NCI-H510A treated with DMSO at 0.1 percent for 48 hours (cell line): ENCODE measurements around the gene CTAGE9.
"Not testable (repeated sequence)": the region's sequence is repeated elsewhere in the genome, so short reads cannot be mapped to it uniquely, and the experiment has no call there.

Source experiments
- DNase-seq: peaks from one replicate; lab custom pipeline; 2025; lab: John Stamatoyannopoulos, UW

CTAGE9 gene

DNA sequence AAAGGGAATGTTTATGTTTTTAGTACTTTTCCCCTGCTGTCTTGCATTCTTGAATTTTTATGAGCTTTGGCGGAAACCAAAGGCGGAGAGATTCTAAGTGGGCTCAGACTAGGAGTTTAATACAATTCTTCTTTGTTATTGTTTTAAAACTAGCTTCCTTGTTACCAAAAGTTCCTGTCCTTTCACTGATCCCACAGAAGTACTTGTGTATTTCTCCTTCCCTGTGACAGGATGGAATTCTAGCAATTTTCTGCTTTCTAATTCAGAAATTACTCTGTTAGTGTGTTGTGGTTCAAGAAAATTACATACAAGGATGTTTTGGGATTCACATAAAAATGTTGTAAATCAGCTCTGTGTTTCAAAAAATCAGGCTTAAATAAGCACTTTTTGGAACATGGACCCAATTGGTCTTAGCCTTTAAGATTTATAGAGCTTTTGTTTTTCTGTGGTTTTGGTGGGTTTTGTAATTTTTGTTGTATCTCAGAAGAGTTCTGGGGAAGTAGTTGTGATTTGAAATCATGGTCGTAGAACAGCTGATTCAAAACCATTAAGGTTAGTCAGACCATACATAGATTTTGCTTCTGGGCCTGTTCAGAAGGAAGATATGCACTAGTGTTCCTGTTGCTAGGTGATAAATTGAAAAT lies 17.6 kb upstream of the CTAGE9 start:
- DNase-seq, result no peak

DNA sequence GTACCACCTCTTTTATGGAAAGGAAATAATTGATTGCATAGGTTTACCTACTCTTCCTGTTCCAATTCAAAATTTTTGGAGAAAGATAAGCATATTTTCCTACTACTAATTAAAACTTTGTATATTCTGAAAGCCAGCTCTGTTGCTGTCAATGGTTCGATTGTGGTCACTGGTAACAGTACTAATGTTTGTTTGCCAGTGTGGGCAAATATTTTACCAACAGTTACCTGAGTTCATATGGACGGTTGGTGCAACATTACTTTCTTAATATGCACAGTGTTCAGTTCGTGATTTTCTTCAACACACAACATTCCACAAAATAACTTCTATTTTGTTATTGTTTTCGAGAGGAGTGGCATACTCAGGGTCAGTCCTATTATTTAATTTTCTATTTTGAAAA lies 17.1 kb upstream of the CTAGE9 start:
- DNase-seq, result no peak

DNA sequence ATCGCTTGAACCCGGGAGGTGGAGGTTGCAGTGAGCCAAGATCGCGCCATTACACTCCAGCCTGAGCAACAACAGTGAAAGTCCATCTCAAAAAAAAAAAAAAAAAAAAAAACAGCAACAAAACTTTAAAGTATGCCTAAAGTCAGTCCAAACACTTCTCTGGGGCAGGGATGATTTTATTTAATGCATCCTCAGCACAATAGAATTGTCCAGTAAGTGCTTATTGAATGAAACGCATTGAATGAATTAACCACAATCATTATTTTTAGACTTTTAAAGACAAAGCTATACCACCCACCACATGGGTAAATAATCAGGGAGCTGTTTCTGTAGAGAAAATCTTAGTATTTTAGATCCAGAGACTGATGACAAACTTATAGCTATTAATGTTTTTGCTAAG lies 16.6 kb upstream of the CTAGE9 start:
- no peak for DNase-seq

DNA sequence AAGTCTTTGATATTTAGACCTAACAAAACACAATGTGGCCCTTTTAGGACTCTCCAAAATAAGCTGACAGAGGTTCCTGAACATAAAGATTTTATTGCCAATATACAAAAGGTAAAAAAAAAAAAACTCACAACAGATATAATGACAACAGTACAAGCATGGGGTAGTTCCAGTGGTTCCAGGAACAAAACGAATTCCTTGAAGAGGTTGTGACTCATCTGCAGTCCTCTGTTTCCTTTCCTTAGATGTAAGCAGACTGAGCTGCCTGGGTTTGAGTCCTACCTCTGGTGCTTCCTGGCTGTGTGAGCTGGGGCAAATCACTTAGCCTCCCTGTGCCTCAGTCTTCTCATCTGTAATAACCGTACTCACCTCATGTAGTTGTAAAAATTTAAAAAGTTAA lies 13.3 kb upstream of the CTAGE9 start:
- no peak for DNase-seq

DNA sequence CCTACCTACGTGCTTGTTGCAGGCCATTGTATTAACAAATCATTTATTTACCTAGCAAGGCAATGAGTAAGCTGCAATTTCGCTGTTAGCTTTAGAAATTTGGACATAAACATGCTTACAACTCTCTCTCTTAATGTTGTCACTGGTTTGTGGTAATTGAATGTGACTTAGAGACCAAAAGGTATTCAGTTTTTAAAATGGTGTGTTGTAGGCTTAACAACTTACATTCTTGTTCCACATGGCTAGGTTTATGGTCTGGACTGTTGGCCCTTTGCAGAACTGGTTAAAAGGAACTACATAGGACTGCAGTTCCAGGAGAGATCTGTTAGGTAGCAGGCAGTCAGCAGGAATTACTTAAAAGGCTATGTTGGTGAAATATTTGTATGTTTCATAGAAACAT lies 10.3 kb upstream of the CTAGE9 start:
- DNase-seq, result no peak

DNA sequence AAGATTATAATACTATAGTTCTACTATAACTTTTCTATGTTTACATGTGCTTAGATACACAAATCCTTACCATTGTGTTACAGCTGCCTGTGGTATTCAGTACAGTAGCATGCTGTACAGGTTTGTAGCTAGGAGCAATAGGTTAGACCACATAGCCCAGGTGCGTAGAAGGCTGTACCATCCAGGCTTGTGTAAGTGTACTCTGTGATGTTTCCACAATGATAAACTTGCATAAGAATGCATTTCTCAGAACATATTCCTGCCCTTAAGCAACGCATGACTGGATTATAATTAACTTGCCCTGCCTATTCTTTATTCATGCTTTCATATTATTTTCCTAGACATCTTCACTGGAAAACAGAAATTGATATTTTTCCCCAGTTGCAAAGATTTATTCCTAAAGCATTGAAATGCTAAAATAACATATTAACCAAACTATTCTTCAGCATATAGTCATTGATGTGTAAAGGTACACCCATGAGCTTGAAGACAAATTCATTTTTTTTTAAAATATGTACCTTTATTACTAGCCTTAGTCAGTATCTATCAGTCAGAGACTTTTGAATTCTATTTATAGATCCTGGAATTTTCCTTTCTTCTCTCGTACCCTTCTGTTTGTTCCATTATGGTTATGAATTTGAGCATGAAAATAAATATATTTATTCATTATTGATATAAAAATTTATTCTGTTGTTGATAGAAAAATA lies 7.2 kb upstream of the CTAGE9 start:
- no peak for DNase-seq

DNA sequence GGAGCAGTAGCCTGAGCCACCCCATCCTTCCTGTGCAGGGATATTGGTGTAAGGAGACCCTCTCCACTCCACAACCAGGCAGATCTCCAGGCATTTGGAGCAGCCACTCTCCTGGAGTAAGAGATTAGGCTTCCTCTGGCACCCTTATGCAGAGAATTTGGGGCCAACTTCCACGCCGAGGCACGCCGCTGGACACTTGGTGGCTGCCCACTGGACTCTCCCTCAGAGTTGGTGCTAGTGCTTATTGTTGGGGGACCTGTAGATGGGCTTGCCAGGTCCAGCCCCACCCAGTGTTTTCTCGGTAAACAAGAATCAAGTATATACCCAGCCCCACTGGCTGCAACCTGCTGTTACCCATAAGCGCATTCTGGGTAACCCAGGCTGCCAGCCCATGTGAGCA lies 4.8 kb upstream of the CTAGE9 start:
- DNase-seq, result not testable (repeated sequence)

DNA sequence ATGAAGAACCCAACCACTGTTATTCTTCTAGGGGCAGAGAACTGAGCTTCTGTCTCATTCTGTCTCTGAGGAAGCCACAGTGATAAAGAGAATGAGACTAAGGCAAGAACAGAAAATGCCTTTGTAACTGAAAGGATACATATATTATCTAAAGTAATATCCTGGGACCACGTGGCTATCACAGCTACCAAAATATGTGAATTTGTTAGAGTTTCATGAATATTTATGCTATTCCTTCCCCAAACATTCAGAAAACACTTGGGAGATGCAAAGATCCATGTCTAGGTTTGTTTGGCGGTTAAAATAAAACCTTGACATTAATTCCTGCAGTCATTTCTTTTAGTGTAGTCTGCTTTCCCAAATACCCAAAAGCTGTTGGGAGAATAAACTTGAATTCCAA lies 6.9 kb downstream of the CTAGE9 start:
- DNase-seq, result not testable (repeated sequence)

DNA sequence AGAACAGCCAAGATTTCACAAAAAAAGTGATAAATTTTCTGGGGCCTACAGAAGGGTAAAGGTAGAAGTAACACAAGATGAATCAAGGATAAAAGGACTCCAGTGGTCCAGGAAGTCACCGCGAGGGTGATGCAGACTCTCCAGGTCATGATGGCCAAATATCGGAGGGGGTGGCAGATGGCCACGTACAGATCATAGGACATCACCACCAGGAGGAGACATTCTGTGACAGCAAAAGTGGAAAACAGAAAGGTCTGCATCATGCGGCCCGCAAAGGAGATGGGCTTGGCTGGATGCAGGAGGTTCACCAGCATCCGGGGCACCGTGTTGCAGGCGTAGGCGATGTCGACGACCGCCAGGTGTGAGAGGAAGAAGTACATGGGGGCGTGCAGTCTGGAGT lies 10.0 kb downstream of the CTAGE9 start:
- DNase-seq, result not testable (repeated sequence)

DNA sequence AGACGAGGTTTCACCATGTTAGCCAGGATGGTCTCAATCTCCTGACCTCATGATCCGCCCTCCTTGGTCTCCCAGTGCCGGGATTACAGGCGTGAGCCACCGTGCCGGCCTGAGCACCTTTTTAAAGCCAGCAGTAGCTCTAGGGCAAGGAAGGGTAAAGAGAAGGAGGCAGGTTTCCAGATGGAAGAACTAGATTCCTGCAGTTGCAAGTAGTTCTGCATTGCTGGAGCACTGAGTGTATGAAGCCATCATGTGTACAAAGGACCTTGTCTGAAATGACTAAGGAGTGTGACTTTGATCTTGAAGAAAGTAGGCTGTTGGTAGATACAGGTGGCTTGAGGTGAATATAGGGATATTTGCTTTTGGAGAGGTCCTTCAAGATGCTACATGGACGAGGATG lies 13.9 kb downstream of the CTAGE9 start:
- no peak for DNase-seq

DNA sequence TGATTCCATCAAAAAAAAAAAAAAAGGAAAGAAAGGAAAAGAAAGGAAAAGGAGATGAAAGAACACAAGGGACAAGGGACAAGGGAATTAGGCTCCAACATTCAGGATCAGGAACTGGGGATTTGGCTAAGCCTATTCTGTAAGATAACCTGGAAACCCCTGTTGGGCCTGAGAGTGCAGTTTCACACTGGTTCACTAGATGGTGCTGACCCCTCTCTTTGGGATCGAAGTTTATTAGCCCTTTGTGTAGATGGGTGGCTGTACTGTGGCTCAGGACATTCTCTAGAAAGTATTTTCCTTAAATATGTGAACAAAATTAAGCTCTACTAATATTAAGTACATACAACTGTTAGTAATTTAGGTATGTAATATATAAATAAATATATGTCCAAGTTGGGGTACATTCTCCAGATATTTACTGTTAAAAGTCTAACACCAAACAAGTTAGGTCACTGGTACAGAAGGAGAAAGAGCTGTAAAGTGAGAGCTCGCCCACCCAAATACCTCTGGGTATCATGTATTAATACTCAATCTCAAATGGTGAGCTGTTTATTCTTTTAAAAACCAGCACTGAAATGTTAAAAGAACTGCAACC lies 15.9 kb downstream of the CTAGE9 start:
- peak; percentile 0 for DNase-seq

DNA sequence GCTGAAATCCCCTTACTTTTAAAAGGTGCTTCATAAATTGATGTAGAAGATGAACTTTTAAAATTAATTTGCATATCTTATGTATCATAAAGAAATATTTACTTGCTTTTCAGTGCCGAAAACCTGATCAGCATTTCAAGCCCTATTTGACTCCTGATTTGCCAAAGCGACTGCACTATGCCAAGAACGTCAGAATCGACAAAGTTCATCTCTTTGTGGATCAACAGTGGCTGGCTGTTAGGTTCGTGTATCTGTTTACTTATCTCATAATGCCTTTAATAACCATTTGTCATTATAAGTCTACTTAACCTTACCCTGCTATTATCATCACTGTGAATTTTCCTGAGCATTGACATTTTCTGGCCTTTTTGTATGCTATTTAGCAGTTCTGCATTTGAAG lies 17.4 kb downstream of the CTAGE9 start:
- no peak for DNase-seq

DNA sequence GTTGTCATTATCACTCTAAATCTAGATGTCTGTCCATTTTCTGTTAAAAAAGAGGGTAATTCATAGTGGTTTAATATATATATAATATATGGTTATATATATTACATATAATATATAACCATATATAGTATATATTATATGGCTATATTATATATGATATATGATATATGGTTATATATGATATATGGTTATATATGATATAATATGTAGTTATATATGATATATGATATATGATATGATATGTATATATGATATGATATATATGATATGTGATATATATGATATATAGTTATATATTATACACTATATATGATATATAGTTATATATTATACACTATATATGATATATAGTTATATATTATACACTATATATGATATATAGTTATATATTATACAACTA lies 18.2 kb downstream of the CTAGE9 start:
- DNase-seq, result no peak

DNA sequence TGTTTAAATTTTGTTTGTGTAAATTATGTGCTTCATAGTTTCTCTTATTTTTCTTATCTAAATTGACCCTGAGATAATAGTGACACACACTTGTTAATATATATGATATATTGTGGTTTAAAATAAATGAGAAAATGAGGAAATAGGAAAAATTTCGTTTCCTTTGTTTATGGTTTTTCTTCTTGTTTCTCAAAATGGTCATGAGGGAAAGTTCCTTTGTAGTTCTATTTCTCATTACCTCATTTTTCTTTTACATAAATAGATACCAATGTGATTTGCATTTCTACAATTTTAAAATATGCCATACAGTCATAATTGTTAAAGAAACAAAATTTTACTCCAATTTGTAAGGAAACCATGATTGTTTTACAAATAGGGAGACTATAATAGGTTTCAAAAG lies 18.8 kb downstream of the CTAGE9 start:
- DNase-seq, result no peak

DNA sequence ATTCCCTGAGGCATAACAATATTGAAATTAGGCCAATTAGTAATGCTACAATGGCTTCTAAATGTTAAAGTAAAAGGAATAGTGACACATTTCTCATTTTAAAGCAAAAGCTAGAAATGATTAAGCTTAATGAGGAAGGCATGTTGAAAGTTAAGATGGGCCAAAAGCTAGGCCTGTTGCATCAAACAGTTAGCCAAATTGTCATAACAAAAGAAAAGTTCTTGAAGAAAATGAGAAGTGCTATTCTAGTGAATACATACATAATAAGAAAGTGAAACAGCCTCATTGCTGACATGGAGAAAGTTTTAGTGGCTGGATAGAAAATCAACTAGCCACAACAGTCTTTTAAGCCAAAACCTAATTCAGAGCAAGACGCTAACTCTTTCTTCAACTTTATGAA lies 22.5 kb downstream of the CTAGE9 start:
- no peak for DNase-seq

DNA sequence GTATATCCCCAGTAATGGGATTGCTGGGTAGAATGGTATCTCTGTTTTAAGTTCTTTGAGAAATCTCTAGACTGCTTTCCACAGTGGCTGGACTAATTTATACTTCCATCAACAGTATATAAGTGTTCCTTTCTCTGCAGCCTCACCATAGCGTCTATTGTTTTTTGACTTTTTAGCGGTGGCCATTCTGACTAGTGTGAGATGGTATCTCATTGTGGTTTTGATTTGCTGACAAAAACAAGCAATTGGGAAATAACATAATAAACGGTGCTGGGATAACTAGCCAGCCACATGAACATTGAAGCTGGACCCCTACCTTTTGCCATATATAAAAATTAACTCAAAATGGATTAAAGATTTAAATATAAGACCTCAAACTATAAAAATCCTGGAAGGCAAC lies 23.8 kb downstream of the CTAGE9 start:
- no peak for DNase-seq

DNA sequence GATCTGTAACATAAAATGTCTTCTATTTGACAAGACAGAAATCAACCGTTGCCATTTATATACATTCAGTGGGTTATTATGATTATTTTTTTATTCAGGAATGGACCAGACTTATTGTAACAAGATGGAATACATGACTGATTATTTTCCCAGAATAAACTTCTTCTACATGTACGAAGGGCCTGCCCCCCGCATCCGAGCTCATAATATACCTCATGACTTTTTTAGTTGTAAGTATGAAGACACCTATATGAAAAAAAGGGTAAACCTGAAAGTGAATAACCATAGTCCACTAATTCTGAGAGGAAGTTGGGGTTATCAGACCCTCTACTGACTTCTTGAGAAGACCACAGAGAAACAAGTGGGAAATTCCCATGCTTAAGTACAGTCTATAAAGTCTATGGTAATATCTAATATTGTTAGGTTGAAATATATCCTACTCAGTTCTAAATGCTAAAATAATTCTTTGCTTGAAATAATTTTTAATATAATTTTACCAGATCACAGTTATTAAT lies 25.5 kb downstream of the CTAGE9 start:
- no peak for DNase-seq

DNA sequence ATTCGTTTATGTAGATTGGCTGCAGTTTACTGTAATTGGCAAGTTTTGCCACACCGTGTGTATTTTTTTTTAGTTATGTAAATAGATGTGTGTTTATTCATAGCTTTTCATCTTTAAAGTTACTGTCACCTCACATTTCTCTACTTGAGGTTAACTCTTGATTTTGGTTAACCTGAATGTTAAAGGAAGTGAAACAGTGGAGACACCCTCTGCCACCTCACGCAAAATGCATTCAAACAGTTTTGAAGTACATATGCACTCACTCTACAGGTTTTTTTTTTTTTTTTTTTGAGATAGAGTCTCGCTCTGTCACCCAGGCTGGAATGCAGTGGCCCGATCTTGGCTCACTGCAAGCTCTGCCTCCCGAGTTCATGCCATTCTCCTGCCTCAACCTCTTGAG lies 27.3 kb downstream of the CTAGE9 start:
- DNase-seq, result no peak

DNA sequence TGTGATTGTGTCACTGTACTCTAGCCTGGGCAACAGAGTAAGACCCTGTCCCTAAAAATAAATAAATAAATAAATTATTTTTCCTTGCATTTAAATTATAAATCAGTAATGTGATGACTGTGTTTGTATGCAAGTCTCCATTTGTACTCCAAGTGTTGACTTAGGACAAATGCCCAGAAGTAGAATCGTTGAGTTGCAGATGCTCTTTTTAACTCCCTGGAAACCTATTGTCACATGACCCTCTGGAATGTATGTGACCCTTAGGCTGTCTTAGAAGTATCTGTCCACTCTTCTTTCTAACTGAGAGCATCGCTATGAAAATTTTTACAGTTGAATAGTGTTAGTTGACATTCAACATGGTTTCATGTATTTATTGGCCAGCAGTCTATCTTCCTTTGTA lies 28.4 kb downstream of the CTAGE9 start:
- no peak for DNase-seq

DNA sequence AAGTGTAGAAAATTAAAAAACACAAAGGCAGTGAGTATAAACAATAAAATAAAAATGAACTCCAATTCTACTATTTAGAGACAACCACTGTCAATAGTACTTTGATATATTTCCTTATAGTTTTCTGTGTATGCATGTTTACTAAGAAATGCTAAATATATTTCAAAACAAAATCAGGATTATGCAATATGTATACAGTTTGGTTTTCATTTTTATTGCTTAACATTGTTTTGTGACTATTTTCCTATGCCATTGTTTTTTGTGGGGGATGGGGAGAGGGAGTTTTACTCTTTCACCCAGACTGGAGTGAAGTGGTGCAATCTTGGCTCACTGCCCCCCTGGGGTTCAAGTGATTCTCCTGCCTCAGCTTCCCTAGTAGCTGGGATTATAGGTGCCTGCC lies 29.2 kb downstream of the CTAGE9 start:
- no peak for DNase-seq

DNA sequence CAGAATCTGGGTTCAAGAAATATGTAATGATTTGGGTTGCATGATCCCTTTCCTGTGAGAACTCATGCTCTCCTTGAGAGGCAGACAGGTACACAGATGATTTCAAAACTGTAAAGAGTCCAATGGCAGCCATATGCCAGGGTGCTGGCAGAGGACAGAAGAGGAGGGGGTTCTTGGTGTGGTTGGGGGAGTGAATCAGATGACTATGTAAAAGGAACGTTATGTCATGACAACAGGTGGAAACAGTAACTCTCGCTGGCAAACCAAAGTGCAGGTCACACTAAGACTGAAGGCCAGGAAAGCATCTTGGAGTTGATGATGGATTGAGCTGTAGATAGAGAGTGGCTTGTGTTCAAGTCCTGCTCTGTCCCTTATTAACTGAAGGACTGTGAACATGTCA lies 29.9 kb downstream of the CTAGE9 start:
- no peak for DNase-seq

DNA sequence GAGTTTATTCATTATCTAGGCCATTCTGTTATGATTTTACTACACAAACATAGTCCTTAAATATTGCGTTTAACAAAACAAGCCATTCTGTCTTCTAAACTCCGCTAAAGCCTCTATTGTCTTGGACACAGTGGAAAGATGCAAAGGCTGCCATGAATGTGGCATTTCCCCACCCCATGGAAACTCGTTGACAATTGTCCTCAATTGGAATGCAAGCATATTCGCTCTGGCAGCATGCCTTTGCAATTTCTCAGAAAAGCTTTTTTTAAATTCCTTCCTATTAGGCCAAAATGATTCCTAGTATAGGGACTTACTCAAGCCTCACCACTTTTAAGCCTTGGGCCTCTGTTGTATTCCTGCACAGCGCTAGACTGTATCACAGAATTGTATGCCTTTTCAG lies 32.4 kb downstream of the CTAGE9 start:
- no peak for DNase-seq

DNA sequence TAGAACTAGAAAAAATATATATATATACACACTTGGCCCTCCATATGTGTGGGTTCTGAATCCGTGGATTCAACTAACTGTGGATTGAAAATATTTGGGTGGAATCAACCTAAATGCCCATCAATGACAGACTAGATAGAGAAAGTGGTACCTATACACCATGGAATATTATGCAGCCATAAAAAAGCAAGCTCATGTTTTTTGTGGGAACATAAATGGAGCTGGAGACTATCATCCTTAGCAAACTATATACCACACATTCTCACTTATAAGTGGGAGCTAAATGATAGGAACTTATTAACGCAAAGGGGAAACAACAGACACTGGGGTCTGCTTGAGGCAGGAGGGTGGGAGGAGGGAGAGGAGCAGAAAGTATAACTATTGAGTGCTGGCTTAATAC lies 37.6 kb downstream of the CTAGE9 start:
- DNase-seq, result no peak

DNA sequence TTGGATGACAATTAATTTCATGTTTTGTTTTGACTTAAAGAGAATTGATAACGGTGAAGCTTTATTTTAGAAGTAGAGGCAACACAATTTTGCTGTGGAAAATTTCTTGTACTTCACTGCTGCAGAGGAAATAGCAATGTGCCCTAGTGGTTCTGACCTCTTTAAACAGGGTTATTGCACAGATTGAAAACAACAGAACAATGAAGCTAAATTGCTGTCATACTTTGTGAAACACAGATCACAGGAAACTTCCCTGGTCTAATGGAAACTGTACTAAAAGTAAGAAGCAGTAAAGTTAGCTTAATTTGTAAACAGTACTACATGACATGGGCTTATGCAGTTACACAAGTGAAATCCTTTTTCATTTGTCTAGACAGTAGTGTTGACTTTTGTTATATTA lies 40.9 kb downstream of the CTAGE9 start:
- no peak for DNase-seq
